ENCODE data around the gene DNAH2. TPM values are rescaled to one million over a fixed set of nuclear protein-coding genes. Genes with fewer than 3 reads are reported as not detected.
A peak's percentile ranks its signal among the peaks of the same experiment; 100 is the strongest.

Gene DNAH2
- total and polyA plus RNA-seq, 2 of the 13 experiments (the other 11 are each of a cell fraction or from before 2014, with no cell fraction given), result not detected

- TF ChIP-seq SOX13 (IDR thresholded peaks at IDR 0.05), result peak; percentile 73
- peak in 1 of 2 experiments; percentile 93; a peak in 2 of 4 replicates for TF ChIP-seq SOX13 (CRISPR knock-in tag; conservative IDR thresholded peaks at IDR 0.05 in 1 of 2, IDR thresholded peaks at IDR 0.05 in 1 of 2)
- no peak for TF ChIP-seq BATF2 (CRISPR knock-in tag; IDR thresholded peaks at IDR 0.05)
- TF ChIP-seq RARA (CRISPR knock-in tag; IDR thresholded peaks at IDR 0.05), result peak; percentile 57
- 0 out of 4 replicates have a peak, but pooled peaks of 1 of the 2 experiments have one; percentile 24 for TF ChIP-seq HMGXB4 (CRISPR knock-in tag; IDR thresholded peaks at IDR 0.05; ENCODE audit: borderline replicate concordance in 1 of 2, low read depth in 1 of 2)
- peak; percentile 86 for TF ChIP-seq PPARG (CRISPR knock-in tag; conservative IDR thresholded peaks at IDR 0.05)
- TF ChIP-seq ATF7-NPFF (CRISPR knock-in tag; IDR thresholded peaks at IDR 0.05; ENCODE audit: low read depth), result no peak
- TF ChIP-seq SP4 (CRISPR knock-in tag; IDR thresholded peaks at IDR 0.05), result no peak
- no peak for TF ChIP-seq TOE1 (CRISPR knock-in tag; IDR thresholded peaks at IDR 0.05)
- peak; percentile 68 for TF ChIP-seq HNF4G (IDR thresholded peaks at IDR 0.05; ENCODE audit: borderline replicate concordance, low read depth, low read length)
- TF ChIP-seq HNF4G (CRISPR knock-in tag; IDR thresholded peaks at IDR 0.05; ENCODE audit: borderline replicate concordance, low read depth), result no peak
- TF ChIP-seq ZNF549 (CRISPR knock-in tag; IDR thresholded peaks at IDR 0.05), result no peak
- TF ChIP-seq, protein P1, sequence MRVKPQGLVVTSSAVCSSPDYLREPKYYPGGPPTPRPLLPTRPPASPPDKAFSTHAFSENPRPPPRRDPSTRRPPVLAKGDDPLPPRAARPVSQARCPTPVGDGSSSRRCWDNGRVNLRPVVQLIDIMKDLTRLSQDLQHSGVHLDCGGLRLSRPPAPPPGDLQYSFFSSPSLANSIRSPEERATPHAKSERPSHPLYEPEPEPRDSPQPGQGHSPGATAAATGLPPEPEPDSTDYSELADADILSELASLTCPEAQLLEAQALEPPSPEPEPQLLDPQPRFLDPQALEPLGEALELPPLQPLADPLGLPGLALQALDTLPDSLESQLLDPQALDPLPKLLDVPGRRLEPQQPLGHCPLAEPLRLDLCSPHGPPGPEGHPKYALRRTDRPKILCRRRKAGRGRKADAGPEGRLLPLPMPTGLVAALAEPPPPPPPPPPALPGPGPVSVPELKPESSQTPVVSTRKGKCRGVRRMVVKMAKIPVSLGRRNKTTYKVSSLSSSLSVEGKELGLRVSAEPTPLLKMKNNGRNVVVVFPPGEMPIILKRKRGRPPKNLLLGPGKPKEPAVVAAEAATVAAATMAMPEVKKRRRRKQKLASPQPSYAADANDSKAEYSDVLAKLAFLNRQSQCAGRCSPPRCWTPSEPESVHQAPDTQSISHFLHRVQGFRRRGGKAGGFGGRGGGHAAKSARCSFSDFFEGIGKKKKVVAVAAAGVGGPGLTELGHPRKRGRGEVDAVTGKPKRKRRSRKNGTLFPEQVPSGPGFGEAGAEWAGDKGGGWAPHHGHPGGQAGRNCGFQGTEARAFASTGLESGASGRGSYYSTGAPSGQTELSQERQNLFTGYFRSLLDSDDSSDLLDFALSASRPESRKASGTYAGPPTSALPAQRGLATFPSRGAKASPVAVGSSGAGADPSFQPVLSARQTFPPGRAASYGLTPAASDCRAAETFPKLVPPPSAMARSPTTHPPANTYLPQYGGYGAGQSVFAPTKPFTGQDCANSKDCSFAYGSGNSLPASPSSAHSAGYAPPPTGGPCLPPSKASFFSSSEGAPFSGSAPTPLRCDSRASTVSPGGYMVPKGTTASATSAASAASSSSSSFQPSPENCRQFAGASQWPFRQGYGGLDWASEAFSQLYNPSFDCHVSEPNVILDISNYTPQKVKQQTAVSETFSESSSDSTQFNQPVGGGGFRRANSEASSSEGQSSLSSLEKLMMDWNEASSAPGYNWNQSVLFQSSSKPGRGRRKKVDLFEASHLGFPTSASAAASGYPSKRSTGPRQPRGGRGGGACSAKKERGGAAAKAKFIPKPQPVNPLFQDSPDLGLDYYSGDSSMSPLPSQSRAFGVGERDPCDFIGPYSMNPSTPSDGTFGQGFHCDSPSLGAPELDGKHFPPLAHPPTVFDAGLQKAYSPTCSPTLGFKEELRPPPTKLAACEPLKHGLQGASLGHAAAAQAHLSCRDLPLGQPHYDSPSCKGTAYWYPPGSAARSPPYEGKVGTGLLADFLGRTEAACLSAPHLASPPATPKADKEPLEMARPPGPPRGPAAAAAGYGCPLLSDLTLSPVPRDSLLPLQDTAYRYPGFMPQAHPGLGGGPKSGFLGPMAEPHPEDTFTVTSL (CRISPR knock-in tag; IDR thresholded peaks at IDR 0.05; ENCODE audit: borderline replicate concordance), result peak; percentile 55; the same call in 1 of the 2 replicates
- TF ChIP-seq, protein P2, sequence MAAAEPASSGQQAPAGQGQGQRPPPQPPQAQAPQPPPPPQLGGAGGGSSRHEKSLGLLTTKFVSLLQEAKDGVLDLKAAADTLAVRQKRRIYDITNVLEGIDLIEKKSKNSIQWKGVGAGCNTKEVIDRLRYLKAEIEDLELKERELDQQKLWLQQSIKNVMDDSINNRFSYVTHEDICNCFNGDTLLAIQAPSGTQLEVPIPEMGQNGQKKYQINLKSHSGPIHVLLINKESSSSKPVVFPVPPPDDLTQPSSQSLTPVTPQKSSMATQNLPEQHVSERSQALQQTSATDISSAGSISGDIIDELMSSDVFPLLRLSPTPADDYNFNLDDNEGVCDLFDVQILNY (CRISPR knock-in tag; conservative IDR thresholded peaks at IDR 0.05), result no peak
- TF ChIP-seq SMC3 (IDR thresholded peaks at IDR 0.05; ENCODE audit: low read length), result peak; percentile 86
- peak; percentile 6 for TF ChIP-seq ARID3A (IDR thresholded peaks at IDR 0.05; ENCODE audit: low read depth, low read length)
- peak; percentile 86 for TF ChIP-seq MEF2D (CRISPR knock-in tag; IDR thresholded peaks at IDR 0.05)
These were observed 145.3 kb downstream of the DNAH2 start (continued) for GRCh38 chr17:7862692-7863437.
